ENCODE measurements around the gene NHERF1. TPM values are rescaled to one million over a fixed set of nuclear protein-coding genes. Genes with fewer than 3 reads are reported as not detected.

NHERF1 gene
- total and polyA plus RNA-seq, 2 donors (not counting 3 experiments of a cell fraction or from before 2014, with no cell fraction given) = 24.4 to 26.9 TPM

DNA sequence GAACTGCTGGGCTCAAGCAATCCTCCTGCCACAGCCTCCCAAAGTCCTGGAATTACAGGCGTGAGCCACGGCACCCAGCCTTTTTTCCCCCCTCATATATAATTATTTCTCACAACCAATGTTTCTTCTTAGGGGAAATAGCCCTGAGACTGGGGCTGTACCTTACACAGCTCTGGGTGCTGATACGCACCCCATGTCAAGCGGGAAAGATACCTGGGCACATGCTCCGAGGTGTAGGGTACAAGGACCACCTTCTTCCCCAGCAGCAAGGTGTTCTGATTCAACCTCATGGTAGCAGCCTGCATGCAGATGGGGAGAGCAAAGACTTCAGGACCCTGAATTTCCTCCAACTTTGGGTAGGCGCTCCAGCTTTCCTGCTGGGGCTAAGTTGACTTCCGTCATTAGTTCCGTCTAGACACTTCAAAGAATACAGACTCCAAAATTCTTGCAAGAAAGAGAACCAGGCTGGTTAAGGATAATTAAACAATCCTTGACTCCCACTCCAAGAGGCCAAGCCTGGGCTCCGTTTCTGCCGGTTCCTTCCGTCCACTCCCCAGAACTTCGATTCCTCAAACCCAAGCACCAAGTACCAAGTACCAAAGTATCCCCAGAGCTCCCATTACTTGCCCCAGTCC is 27.1 kb downstream of the NHERF1 start:
- TF ChIP-seq, protein P1, sequence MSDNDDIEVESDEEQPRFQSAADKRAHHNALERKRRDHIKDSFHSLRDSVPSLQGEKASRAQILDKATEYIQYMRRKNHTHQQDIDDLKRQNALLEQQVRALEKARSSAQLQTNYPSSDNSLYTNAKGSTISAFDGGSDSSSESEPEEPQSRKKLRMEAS (IDR thresholded peaks at IDR 0.05; ENCODE audit: insufficient read depth, insufficient read length) = no peak
- no peak for TF ChIP-seq JUN (IDR thresholded peaks at IDR 0.05; ENCODE audit: borderline replicate concordance, insufficient read depth, insufficient read length, low read depth)
- TF ChIP-seq, protein P2, sequence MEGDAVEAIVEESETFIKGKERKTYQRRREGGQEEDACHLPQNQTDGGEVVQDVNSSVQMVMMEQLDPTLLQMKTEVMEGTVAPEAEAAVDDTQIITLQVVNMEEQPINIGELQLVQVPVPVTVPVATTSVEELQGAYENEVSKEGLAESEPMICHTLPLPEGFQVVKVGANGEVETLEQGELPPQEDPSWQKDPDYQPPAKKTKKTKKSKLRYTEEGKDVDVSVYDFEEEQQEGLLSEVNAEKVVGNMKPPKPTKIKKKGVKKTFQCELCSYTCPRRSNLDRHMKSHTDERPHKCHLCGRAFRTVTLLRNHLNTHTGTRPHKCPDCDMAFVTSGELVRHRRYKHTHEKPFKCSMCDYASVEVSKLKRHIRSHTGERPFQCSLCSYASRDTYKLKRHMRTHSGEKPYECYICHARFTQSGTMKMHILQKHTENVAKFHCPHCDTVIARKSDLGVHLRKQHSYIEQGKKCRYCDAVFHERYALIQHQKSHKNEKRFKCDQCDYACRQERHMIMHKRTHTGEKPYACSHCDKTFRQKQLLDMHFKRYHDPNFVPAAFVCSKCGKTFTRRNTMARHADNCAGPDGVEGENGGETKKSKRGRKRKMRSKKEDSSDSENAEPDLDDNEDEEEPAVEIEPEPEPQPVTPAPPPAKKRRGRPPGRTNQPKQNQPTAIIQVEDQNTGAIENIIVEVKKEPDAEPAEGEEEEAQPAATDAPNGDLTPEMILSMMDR (IDR thresholded peaks at IDR 0.05; ENCODE audit: extremely low read depth in 1 of 2, insufficient read depth in 1 of 2, low read depth in 1 of 2, low read length in 2 of 2) = no peak
- TF ChIP-seq EZH2 (IDR thresholded peaks at IDR 0.05; ENCODE audit: borderline replicate concordance, low read depth, low read length, severe bottlenecking) = no peak
- TF ChIP-seq POLR2A (IDR thresholded peaks at IDR 0.05; ENCODE audit: low read depth, low read length) = no peak
- TF ChIP-seq FOS (IDR thresholded peaks at IDR 0.05; ENCODE audit: borderline replicate concordance, insufficient read depth, low read length) = no peak
- no peak for TF ChIP-seq MYC (IDR thresholded peaks at IDR 0.05; ENCODE audit: low read depth, low read length)
- no peak for TF ChIP-seq POLR2AphosphoS5 (IDR thresholded peaks at IDR 0.05; ENCODE audit: insufficient read depth, low read depth, low read length)
- no peak for TF ChIP-seq GATA2 (IDR thresholded peaks at IDR 0.05; ENCODE audit: insufficient read depth, insufficient read length, low read depth, low read length)
- TSS peak; percentile 76 for BruUV-seq (replicated peaks)
- Histone ChIP-seq H2AFZ (ENCODE audit: low read depth, low read length) (peak overlapping the region; percentile 45), H3K4me2 (ENCODE audit: insufficient read depth, low read length) (peak overlapping the region; percentile 71), H3K27ac (ENCODE audit: insufficient read depth, low read depth, low read length) (peak overlapping the region; percentile 65), H3K4me3 (replicated peaks in 1 of 3; ENCODE audit: insufficient read depth in 1 of 3, low read depth in 1 of 3, low read length in 3 of 3) (peak overlapping the region; percentile 49 to 85 (median 56)), H3K4me1 (ENCODE audit: control insufficient read depth, extremely low read depth, insufficient read depth, low read length) (peaks cover 7% of the 10 kb centered on the region), H3K27me3 (ENCODE audit: control insufficient read depth in 2 of 2, insufficient read depth in 2 of 2, low read length in 2 of 2) (no peaks in the 10 kb centered on the region), H3K36me3 (ENCODE audit: control insufficient read depth in 2 of 2, extremely low read depth in 1 of 2, insufficient read depth in 2 of 2, low read length in 2 of 2) (peaks cover 3 to 27% of the 10 kb centered on the region in 2 experiments), H3K9me3 (replicated peaks; ENCODE audit: control insufficient read depth, insufficient read depth, low read length) (no peaks in the 10 kb centered on the region), H3K9ac (replicated peaks; ENCODE audit: extremely low read depth, insufficient read depth, low read length) (peak overlapping the region; percentile 70), H4K20me1 (replicated peaks; ENCODE audit: control insufficient read depth, extremely low read depth, insufficient read depth, low read length) (no peaks in the 10 kb centered on the region), H3K79me2 (ENCODE audit: control insufficient read depth, insufficient read depth, low read length) (peaks cover 21% of the 10 kb centered on the region), H3K9me1 (replicated peaks; ENCODE audit: control insufficient read depth, extremely low read depth, insufficient read depth, low read length) (no peaks in the 10 kb centered on the region)
- ChIA-PET POLR2A (interaction anchor here (0.7 to 1.5 kb wide), 2 partner anchors 22 to 30 kb away, joined by 4 to 10 read pairs; no protein-coding TSS in a partner anchor), CTCF (interaction anchor here (4.3 to 5.5 kb wide), 2 partner anchors 30 to 85 kb away, joined by 29 to 30 read pairs; partner anchors contain the start of gene GRIN2C)
- DNase-seq (ENCODE audit: low read depth, low spot score) (no peak), FAIRE-seq (peak; percentile 43)
- dilution Hi-C loops (cut with MboI; ENCODE audit: extremely low pct_ligation_motif_present, low sequenced_read_pairs) = no loop called here
- intact Hi-C loops (cut with micrococcal nuclease) = loop anchor here (1.0 to 5.0 kb wide), 2 partner anchors 27 to 97 kb away; partner anchors contain the start of genes FDXR and NHERF1
